ENCODE results near the gene CDX1.

DNA sequence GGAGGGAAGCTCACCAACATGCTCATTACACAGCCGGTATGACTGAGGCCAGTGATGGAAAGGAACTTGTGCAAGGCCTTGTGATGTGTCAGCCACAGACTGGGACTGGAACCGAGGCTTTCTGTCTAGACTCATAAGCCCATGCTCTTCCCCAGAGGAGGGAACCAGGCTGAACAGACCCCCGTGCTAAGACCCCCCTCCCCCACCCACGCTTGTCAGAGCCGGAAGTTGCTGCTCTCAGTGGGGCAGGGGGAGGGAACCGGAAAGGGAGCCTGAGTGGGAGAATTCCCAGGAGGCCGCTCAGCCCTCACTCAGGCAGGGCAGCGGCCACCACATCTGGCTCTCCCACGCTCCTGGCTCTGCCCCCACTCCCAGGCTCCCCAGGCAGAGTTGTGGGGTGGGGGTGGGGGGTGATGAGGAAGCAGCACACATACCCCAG lies 6.8 kb upstream of the CDX1 start:
- TF ChIP-seq ZNF274 (IDR thresholded peaks at IDR 0.05; ENCODE audit: low read depth, low read length) = no peak
- TF ChIP-seq YY1 (IDR thresholded peaks at IDR 0.05; ENCODE audit: insufficient read depth, insufficient read length) = no peak

Measured in NT2/D1 (cell line).